GM19468 (cell line): ENCODE results near the gene ARHGEF10L.

ENCODE experiments used
- ATAC-seq: cut with Tn5 transposase; IDR thresholded peaks from one replicate; pipeline ENCODE4 v1.9.1; 2021; ENCODE audit warnings: mild to moderate bottlenecking, moderate library complexity, moderate number of reproducible peaks; ENCODE audit not compliant: unreplicated experiment; ENCODE audit errors: extremely low read depth

Gene ARHGEF10L

GRCh38 chr1:17746920-17747319 lies 207.4 kb downstream of the ARHGEF10L start:
- ATAC-seq: no peak
